Measurements from ENCODE around the gene KCNMA1.

Gene KCNMA1

GRCh38 chr10:77533146-77533886 is 104.3 kb downstream of the KCNMA1 start:
- Histone ChIP-seq H3K4me1 (ENCODE audit: control insufficient read depth, low read depth, low read length) (peaks cover 22% of the 10 kb centered on the region), H3K9me3 (ENCODE audit: control insufficient read depth, low read depth, low read length) (no peaks in the 10 kb centered on the region), H3K9ac (ENCODE audit: low read length) (no peak overlapping the region), H3K27ac (ENCODE audit: low read length) (no peak overlapping the region), H3K36me3 (ENCODE audit: control insufficient read depth, low read depth, low read length) (no peaks in the 10 kb centered on the region), H3K27me3 (ENCODE audit: control insufficient read depth, insufficient read depth, low read length) (no peaks in the 10 kb centered on the region), H3K4me3 (ENCODE audit: low read length) (no peak overlapping the region)

- Histone ChIP-seq H3K9me3 (ENCODE audit: control insufficient read depth, low read depth, low read length) (no peaks in the 10 kb centered on the region), H3K27ac (ENCODE audit: low read length) (no peak overlapping the region), H3K27me3 (ENCODE audit: control insufficient read depth, insufficient read depth, low read length) (no peaks in the 10 kb centered on the region), H3K36me3 (ENCODE audit: control insufficient read depth, low read depth, low read length) (no peaks in the 10 kb centered on the region), H3K9ac (ENCODE audit: low read length) (no peak overlapping the region), H3K4me3 (ENCODE audit: low read length) (no peak overlapping the region), H3K4me1 (ENCODE audit: control insufficient read depth, low read depth, low read length) (peaks cover 22% of the 10 kb centered on the region)
Measured at GRCh38 chr10:77532068-77532467, 105.5 kb downstream of the KCNMA1 start.

GRCh38 chr10:77531441-77532001 is 106.1 kb downstream of the KCNMA1 start:
- Histone ChIP-seq H3K36me3 (ENCODE audit: control insufficient read depth, low read depth, low read length) (no peaks in the 10 kb centered on the region), H3K4me3 (ENCODE audit: low read length) (no peak overlapping the region), H3K9me3 (ENCODE audit: control insufficient read depth, low read depth, low read length) (no peaks in the 10 kb centered on the region), H3K9ac (ENCODE audit: low read length) (no peak overlapping the region), H3K27me3 (ENCODE audit: control insufficient read depth, insufficient read depth, low read length) (no peaks in the 10 kb centered on the region), H3K4me1 (ENCODE audit: control insufficient read depth, low read depth, low read length) (peaks cover 22% of the 10 kb centered on the region), H3K27ac (ENCODE audit: low read length) (no peak overlapping the region)

GRCh38 chr10:77530011-77530410 is 107.6 kb downstream of the KCNMA1 start:
- H3K36me3 ChIP-seq (ENCODE audit: control insufficient read depth, low read depth, low read length) = no peaks in the 10 kb centered on the region
- H3K4me3 ChIP-seq (ENCODE audit: low read length) = no peak overlapping the region
- H3K27me3 ChIP-seq (ENCODE audit: control insufficient read depth, insufficient read depth, low read length) = no peaks in the 10 kb centered on the region
- H3K9me3 ChIP-seq (ENCODE audit: control insufficient read depth, low read depth, low read length) = no peaks in the 10 kb centered on the region
- no peak overlapping the region for H3K9ac ChIP-seq (ENCODE audit: low read length)
- H3K27ac ChIP-seq (ENCODE audit: low read length) = no peak overlapping the region
- H3K4me1 ChIP-seq (ENCODE audit: control insufficient read depth, low read depth, low read length) = peaks cover 22% of the 10 kb centered on the region

GRCh38 chr10:77529050-77529576 is 108.5 kb downstream of the KCNMA1 start:
- no peak overlapping the region for H3K27ac ChIP-seq (ENCODE audit: low read length)
- no peaks in the 10 kb centered on the region for H3K27me3 ChIP-seq (ENCODE audit: control insufficient read depth, insufficient read depth, low read length)
- H3K9me3 ChIP-seq (ENCODE audit: control insufficient read depth, low read depth, low read length) = no peaks in the 10 kb centered on the region
- H3K9ac ChIP-seq (ENCODE audit: low read length) = no peak overlapping the region
- no peaks in the 10 kb centered on the region for H3K36me3 ChIP-seq (ENCODE audit: control insufficient read depth, low read depth, low read length)
- peaks cover 22% of the 10 kb centered on the region for H3K4me1 ChIP-seq (ENCODE audit: control insufficient read depth, low read depth, low read length)
- H3K4me3 ChIP-seq (ENCODE audit: low read length) = no peak overlapping the region

GRCh38 chr10:77527839-77528238 is 109.8 kb downstream of the KCNMA1 start:
- H3K9me3 ChIP-seq (ENCODE audit: control insufficient read depth, low read depth, low read length) = no peaks in the 10 kb centered on the region
- H3K27ac ChIP-seq (ENCODE audit: low read length) = no peak overlapping the region
- no peaks in the 10 kb centered on the region for H3K27me3 ChIP-seq (ENCODE audit: control insufficient read depth, insufficient read depth, low read length)
- no peak overlapping the region for H3K9ac ChIP-seq (ENCODE audit: low read length)
- H3K4me3 ChIP-seq (ENCODE audit: low read length) = no peak overlapping the region
- H3K4me1 ChIP-seq (ENCODE audit: control insufficient read depth, low read depth, low read length) = peaks cover 18% of the 10 kb centered on the region
- no peaks in the 10 kb centered on the region for H3K36me3 ChIP-seq (ENCODE audit: control insufficient read depth, low read depth, low read length)

- Histone ChIP-seq H3K27me3 (ENCODE audit: control insufficient read depth, insufficient read depth, low read length) (no peaks in the 10 kb centered on the region), H3K9ac (ENCODE audit: low read length) (no peak overlapping the region), H3K9me3 (ENCODE audit: control insufficient read depth, low read depth, low read length) (no peaks in the 10 kb centered on the region), H3K36me3 (ENCODE audit: control insufficient read depth, low read depth, low read length) (no peaks in the 10 kb centered on the region), H3K4me1 (ENCODE audit: control insufficient read depth, low read depth, low read length) (peaks cover 25% of the 10 kb centered on the region), H3K27ac (ENCODE audit: low read length) (no peak overlapping the region), H3K4me3 (ENCODE audit: low read length) (no peak overlapping the region)
Measured at GRCh38 chr10:77526868-77527617, 110.6 kb downstream of the KCNMA1 start.

GRCh38 chr10:77524281-77524711 is 113.3 kb downstream of the KCNMA1 start:
- no peak overlapping the region for H3K9ac ChIP-seq (ENCODE audit: low read length)
- H3K9me3 ChIP-seq (ENCODE audit: control insufficient read depth, low read depth, low read length) = no peaks in the 10 kb centered on the region
- no peak overlapping the region for H3K4me3 ChIP-seq (ENCODE audit: low read length)
- H3K27me3 ChIP-seq (ENCODE audit: control insufficient read depth, insufficient read depth, low read length) = no peaks in the 10 kb centered on the region
- H3K4me1 ChIP-seq (ENCODE audit: control insufficient read depth, low read depth, low read length) = peaks cover 9% of the 10 kb centered on the region
- no peaks in the 10 kb centered on the region for H3K36me3 ChIP-seq (ENCODE audit: control insufficient read depth, low read depth, low read length)
- no peak overlapping the region for H3K27ac ChIP-seq (ENCODE audit: low read length)

- Histone ChIP-seq H3K36me3 (ENCODE audit: control insufficient read depth, low read depth, low read length) (no peaks in the 10 kb centered on the region), H3K4me3 (ENCODE audit: low read length) (no peak overlapping the region), H3K4me1 (ENCODE audit: control insufficient read depth, low read depth, low read length) (peaks cover 7% of the 10 kb centered on the region), H3K27ac (ENCODE audit: low read length) (no peak overlapping the region), H3K9me3 (ENCODE audit: control insufficient read depth, low read depth, low read length) (no peaks in the 10 kb centered on the region), H3K9ac (ENCODE audit: low read length) (no peak overlapping the region), H3K27me3 (ENCODE audit: control insufficient read depth, insufficient read depth, low read length) (no peaks in the 10 kb centered on the region)
Measured at GRCh38 chr10:77522268-77522809, 115.3 kb downstream of the KCNMA1 start.

GRCh38 chr10:77520995-77521394 is 116.6 kb downstream of the KCNMA1 start:
- H3K9ac ChIP-seq (ENCODE audit: low read length) = no peak overlapping the region
- no peak overlapping the region for H3K4me3 ChIP-seq (ENCODE audit: low read length)
- H3K9me3 ChIP-seq (ENCODE audit: control insufficient read depth, low read depth, low read length) = no peaks in the 10 kb centered on the region
- peaks cover 7% of the 10 kb centered on the region for H3K4me1 ChIP-seq (ENCODE audit: control insufficient read depth, low read depth, low read length)
- H3K27me3 ChIP-seq (ENCODE audit: control insufficient read depth, insufficient read depth, low read length) = no peaks in the 10 kb centered on the region
- H3K27ac ChIP-seq (ENCODE audit: low read length) = no peak overlapping the region
- no peaks in the 10 kb centered on the region for H3K36me3 ChIP-seq (ENCODE audit: control insufficient read depth, low read depth, low read length)

GRCh38 chr10:77520290-77520689 is 117.3 kb downstream of the KCNMA1 start:
- H3K9ac ChIP-seq (ENCODE audit: low read length) = no peak overlapping the region
- no peak overlapping the region for H3K27ac ChIP-seq (ENCODE audit: low read length)
- no peaks in the 10 kb centered on the region for H3K9me3 ChIP-seq (ENCODE audit: control insufficient read depth, low read depth, low read length)
- no peaks in the 10 kb centered on the region for H3K27me3 ChIP-seq (ENCODE audit: control insufficient read depth, insufficient read depth, low read length)
- H3K36me3 ChIP-seq (ENCODE audit: control insufficient read depth, low read depth, low read length) = no peaks in the 10 kb centered on the region
- no peak overlapping the region for H3K4me3 ChIP-seq (ENCODE audit: low read length)
- H3K4me1 ChIP-seq (ENCODE audit: control insufficient read depth, low read depth, low read length) = peaks cover 7% of the 10 kb centered on the region

All from iPS-18a (cell line).